CD4-positive, alpha-beta T cell treated with Interleukin-6 at 100 ng/mL for 8 hours (primary cell): ENCODE measurements around the gene TNS1.

ENCODE experiments used
- DNase-seq: peaks from one replicate; pipeline ENCODE4 v3.0.0-alpha.2; 2020; ENCODE audit warnings: mixed read lengths, low spot score

TNS1 gene

GRCh38 chr2:218015586-218016521 lies 13.1 kb upstream of the TNS1 start:
- no peak for DNase-seq

GRCh38 chr2:218014706-218015585 lies 12.2 kb upstream of the TNS1 start:
- DNase-seq: no peak

GRCh38 chr2:218013289-218013688 lies 10.5 kb upstream of the TNS1 start:
- DNase-seq: no peak

GRCh38 chr2:218012284-218012683 lies 9.5 kb upstream of the TNS1 start:
- DNase-seq: no peak

GRCh38 chr2:218011653-218012040 lies 8.9 kb upstream of the TNS1 start:
- no peak for DNase-seq

GRCh38 chr2:218010984-218011652 lies 8.3 kb upstream of the TNS1 start:
- DNase-seq: no peak

GRCh38 chr2:218010140-218010983 lies 7.6 kb upstream of the TNS1 start:
- DNase-seq: peak; percentile 11

GRCh38 chr2:218009765-218010139 lies 7.0 kb upstream of the TNS1 start:
- no peak for DNase-seq

GRCh38 chr2:218009231-218009630 lies 6.4 kb upstream of the TNS1 start:
- DNase-seq: no peak

- DNase-seq: no peak
Observed at GRCh38 chr2:218008060-218009040, 5.6 kb upstream of the TNS1 start.

- no peak for DNase-seq
Observed at GRCh38 chr2:218006741-218007140, 3.9 kb upstream of the TNS1 start.

GRCh38 chr2:218005486-218005885 lies 2.7 kb upstream of the TNS1 start:
- DNase-seq: no peak

- no peak for DNase-seq
Observed at GRCh38 chr2:218005028-218005427, 2.2 kb upstream of the TNS1 start.

GRCh38 chr2:218003981-218004419 lies 1.2 kb upstream of the TNS1 start:
- DNase-seq: no peak

GRCh38 chr2:218003281-218003944 lies 618 bp upstream of the TNS1 start:
- no peak for DNase-seq

- DNase-seq: no peak
Observed at GRCh38 chr2:218002143-218002844, 501 bp downstream of the TNS1 start.

GRCh38 chr2:218001629-218002028 lies 1.2 kb downstream of the TNS1 start:
- no peak for DNase-seq

- no peak for DNase-seq
Observed at GRCh38 chr2:218000136-218000535, 2.7 kb downstream of the TNS1 start.

GRCh38 chr2:217999595-217999959 lies 3.2 kb downstream of the TNS1 start:
- DNase-seq: no peak
